HUDEP-2 (cell line): Measurements from ENCODE around the gene MSANTD2.

Experiments used
- DNase-seq, 76 experiments: peaks; one replicate each; lab custom pipeline; 2025; ENCODE audit not compliant: unreplicated experiment in 76 of 76; lab: John Stamatoyannopoulos, UW

MSANTD2 gene

DNA sequence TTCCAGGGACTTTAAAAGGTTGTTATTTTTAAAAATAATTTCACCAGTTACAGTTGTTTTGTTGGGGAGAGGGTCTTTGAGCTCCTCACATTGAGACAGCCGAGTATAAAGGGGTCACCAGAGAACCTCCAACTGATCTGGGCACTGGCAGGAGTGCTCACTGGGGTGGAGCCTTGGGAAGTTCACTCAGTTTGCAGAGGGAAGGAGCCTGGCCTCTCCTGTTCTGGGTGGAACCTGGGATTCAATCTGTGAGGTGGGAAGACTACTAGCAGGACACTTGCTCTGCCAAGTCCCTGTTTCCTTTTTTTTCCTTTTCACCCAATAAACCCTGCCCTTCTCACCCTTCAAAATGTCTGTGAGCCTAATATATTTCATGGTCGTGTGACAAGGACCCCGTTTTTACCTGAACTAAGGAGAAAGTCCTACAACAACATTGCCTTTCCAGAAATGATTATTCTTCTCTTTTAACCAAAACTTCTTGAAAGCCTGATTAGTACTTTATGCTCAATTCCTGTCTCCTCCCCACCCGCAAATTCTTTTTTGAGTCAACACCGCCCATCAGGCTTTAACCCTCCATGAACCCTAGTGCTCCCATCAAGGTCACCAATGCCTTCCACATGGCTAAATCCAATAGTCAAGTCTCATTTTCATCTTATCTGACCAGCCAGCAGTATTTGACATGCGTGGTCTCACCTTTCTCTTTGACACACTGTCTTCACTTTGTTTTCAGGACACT lies 22.0 kb upstream of the MSANTD2 start:
- DNase-seq, result no peak

DNA sequence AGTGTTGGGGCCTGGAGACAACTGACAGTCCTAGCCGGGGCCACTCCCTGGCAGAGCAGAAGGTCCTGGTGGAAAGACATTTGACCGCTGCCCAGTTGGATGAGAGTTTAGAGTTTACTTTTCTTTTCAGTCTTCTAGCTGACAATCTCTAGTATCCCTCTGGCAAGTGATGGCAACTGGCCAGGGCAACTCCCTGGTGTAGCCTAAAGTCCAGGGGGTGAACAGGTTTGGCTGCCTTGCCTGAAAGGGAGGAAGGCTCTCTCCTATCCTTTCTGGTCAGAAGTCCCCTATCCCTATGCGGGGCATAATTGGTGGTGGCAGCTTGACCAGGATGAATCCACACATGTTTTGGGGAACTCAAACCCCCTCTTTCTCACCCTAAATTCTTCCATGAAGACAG lies 16.8 kb upstream of the MSANTD2 start:
- DNase-seq, result peak in 4 of 76 experiments; percentile 4 to 13 (median 9)

DNA sequence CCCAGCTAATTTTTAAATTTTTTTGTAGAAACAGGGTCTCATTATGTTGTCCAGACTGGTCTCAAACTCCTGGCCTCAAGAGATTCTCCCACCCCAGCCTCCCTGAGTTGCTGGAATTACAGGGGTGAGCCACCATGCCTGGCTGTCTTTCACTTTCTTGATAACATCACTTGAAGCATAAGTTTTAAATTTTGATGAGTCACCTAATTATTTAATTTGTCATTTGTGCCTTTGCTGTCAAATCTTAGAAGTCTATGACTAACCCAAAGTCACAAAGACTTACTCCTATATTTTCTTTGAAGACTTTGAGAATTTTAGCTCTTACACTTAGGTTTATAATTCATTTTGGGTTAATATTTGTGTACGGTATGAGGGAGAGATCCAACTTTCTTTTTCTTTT lies 14.5 kb upstream of the MSANTD2 start:
- DNase-seq, result no peak

DNA sequence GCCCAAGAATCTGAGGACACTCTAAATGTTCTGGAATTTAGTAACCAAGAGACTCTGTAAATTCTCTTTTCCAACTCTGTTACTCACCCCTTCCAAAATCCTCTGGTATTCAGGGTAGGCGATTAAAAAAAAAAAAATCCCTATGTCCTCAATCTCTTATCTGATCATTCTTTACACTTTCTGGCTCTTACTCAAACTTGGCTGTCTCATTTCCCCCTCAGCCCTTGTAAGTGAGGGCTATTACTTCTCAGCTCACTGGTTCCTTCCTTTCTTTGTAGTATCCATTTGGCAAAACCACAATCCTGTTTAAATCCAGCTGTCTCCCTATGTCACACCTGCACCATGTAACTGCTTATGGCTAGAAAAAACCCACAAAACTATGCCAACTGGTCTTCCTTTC lies 12.7 kb upstream of the MSANTD2 start:
- DNase-seq, result no peak

DNA sequence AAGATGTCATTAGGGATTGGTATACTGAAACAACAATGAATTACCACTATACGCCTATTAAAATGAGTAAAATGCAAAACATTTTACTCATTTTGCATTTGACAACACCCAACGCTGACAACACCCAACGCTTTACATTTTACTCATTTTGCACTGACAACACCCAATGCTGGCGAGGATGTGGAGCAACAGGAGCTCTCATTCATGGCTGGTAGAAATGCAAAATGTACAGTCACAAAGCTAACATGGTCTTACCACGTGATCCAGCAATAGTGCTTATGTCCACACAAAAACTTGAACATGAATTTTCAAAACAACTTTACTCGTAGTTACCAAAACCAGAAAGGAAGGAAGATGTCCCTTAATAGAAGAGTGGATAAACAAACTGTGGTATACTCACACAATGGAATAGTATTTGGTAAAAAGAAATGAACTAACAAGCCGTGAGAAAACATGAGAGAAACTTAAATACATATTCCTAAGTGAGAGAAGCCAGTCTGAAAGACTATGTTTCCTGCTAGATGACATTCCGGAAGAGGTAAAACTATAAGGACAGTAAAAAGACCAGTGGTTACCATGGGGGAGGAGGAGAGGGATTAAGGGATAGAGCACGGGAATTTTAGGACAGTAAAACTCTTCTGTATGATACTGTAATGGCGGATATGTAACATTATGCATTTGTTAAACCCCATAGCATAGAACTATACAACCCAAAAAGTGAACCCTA lies 11.4 kb upstream of the MSANTD2 start:
- no peak for DNase-seq

DNA sequence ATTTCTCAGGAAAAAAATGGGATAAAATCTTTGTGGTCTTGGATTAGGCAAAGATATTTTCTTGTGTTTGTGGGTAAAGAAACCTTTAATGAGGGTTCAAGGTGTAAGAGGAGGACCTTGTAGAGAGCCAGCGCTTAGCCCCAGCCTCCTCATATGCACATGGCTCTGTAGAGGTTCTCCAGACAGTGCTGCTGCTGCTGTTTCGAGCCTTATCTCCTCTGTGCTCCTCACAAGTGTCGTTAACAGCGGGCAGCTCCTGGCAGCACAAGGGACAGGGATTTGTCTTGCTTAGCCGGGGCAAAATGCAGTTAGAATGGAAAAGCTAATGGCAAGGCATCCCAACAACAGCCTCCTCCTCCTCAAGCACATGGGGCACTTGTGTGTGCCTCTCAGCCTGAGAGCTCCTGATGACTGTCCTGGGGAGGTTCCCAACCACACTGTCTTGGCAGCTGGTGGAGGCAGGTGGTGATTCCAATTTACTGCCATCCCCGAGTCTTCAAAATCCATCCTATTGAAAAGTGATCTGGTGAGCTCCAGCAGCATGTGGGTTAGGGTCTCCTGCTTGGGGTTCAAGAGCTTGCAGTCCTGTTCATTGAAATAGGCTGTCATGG lies 7.6 kb upstream of the MSANTD2 start:
- peak in 1 of 76 experiments; percentile 14 for DNase-seq

DNA sequence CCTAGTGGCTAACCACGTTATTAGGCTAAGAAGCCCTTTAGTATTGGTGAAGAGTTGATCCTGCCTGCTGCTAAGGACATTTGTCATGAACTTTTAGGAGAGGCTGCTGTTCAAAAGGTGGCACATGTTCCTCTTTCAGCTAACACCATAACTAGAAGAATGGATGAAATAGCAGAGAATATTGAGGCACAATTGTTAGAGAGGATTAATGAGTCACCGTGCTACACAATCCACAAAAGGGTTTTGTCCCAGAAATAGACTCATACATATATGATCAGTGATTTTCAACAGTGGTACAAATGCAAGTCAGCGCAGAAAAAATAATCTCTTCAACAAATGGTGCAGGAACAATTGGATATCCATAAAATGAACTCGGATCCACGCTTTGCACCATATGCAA lies 7.0 kb upstream of the MSANTD2 start:
- no peak for DNase-seq

DNA sequence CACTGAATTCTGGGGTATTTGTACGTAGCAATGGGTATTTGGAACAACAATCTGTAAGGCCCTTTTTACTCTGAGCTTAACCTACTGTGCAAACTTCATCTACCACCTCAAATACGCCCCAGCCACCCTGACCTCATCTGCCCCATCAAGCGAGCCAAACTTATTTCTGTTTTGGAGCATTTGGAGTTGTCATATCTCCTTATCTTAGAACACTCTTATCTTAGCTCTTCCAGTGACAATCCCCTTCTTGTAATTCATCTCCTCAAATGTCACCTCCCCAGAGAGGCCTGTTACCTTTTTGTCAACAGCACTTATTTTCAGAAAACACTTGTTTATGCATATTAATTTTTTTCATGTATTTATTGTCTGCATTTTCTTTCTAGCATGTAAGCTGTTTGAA lies 4.7 kb upstream of the MSANTD2 start:
- peak in 8 of 76 experiments; percentile 1 to 41 (median 16) for DNase-seq

DNA sequence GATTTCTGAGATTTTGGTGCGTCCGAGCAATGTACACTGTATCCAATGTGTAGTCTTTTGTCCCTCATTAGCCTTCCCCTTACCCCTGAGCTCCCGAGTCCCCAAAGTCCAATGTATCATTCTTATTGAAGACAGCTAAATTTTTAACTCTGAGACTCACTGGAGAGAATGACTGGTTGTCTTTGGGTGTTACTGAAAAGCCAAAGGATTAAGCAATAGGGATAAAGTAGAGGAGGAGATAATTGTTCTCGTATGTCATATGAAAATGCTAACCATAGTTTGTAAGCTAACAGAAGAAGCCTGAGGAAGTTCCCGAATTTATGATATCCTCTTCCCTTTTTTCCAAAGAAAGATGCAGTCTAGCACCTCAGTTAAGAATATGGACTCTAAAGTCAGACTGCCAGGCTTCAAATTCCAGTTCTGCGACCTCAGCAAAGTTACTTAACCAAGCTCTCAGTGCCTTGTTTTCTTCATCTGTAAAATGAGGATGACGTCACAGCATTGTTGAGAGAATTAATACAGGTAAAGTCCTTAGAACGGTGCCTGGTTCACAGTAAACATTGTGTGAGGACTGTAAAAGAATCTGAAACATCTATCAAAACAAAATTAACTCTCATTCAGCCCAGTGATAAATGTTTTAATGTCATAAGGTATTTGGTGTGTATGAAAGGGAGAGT lies 1.6 kb upstream of the MSANTD2 start:
- DNase-seq, result no peak

DNA sequence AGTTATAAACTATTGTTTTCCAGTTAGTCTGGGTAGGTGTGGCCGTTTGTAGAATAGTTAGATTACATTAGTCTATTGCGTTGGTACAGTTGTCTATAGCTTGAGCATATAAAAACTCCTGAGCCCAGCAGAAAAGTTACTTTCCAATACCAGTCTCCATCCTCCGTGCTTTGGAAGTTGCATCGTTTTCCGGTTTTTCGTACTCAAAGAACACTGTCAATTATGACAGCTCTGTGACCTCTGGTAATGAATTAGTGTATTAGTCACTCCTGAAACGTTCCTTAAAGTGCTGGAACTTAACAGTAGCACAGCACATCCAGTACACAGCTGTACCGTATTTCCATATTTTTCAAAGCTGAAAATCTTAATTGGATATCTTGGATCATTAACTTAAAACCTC lies 808 bp upstream of the MSANTD2 start:
- DNase-seq, result no peak

DNA sequence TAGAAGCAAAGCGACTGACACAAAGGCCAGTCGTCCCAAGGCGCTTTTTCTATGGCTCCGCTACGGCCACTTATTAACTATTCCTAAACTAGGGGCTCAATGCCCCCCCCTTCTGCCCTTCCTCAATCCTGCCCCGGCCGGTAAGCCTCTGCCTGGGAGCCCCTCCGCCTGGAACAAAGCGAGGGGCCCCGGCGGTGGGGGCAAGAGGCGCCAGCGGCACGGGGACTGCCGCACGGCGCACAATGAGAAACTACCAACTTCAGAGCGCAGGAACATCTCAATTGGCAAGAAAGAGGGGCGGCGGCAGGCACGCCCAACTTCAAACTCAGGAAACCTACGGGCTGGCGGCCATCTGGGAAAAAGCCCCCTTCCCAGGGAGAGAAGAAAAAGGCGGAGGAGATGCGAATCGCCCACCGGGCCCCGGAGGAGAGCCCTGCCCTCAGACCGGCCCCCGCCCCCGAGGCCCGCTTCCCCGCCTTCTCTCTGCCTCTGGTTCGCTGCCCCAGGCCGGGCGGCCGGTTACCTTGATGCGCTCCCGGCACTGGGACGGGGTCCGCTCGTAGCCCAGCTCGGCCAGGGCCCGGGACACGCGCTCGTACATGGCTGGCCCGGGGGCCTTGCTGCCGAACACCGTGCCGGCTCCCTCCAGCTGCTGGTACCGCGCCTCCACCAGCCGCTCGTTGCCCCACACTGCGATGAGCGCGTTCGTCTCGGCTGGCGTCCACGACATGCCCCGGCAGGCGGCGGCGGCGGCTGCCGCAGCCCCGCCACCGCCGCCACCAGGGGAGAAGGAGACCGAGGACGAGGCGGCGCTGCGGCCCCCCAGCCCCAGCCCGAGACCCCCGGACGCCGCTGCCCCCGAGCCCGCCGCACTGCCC lies 619 bp downstream of the MSANTD2 start:
- peak in 16 of 76 experiments; percentile 4 to 38 (median 14) for DNase-seq

DNA sequence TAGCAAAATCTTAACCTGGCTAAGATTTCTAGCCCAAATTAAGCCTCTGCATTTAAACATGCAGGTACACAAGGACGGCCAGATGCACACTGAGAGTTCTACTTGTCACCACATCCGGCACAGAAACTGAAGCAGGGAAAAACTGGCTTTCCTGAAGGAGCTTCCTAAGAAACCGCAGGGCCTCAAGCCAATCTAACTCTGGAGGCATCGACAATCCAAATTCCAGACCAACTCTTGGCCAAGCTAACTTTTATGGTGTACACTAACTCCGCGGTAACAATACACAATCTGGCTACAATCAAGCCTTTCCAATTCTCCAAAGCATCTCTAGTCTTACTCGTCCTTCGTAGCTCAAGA lies 1.2 kb downstream of the MSANTD2 start:
- DNase-seq, result no peak

DNA sequence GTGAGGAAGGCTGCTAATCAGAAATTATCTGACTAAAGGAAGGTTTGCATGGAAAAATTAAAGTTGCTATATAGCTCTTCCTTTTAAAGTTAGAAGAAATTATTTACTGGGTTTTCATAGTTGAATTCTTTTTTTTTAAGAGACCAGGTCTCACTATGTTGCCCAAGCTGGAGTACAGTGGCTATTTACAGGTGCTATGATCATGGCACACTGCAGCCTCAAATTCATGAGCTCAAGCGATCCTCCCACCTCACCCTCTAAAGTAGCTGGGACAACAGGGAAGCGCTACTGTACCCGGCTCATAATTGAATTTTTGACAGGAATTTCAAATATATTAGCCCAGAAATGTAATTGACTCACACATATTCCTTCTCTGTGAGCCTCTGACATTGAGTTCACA lies 3.9 kb downstream of the MSANTD2 start:
- no peak for DNase-seq

DNA sequence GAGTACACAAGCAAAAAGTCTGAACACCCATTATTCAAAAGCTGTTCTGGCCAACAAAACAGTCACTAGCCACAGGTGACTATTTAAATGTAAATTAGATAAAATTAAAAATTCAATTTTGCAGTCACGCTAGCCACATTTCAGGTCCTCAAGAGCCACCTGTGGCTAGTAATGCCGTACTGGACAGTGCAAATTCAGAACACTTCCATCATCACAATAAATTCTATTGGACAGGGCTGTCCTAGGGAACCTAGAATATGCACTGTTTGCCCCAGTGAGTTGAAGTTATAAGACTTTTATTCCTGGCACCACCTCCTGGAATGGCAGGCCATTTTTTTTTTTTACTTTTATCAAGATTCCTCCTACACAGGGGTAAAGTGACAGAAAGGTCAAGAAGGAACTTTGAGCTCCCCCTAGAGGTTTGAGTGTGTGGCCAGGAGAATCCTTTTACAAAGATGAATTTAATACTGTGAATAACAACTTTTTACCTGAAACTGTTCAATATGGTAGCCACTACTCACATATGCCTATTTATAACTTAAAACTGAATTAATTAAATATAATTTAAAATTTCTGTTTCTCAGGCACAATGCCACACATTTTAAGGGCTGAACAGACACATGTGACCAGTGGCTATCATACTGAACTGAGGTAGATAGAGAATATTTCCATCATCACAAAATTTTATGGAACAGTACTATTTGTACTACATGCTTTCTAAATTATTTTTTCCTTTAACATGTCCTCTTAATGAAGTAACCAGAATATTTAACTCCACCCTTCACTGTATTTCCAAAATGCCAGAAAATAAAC lies 6.5 kb downstream of the MSANTD2 start:
- DNase-seq, result peak in 33 of 76 experiments; percentile 14 to 73 (median 47)

DNA sequence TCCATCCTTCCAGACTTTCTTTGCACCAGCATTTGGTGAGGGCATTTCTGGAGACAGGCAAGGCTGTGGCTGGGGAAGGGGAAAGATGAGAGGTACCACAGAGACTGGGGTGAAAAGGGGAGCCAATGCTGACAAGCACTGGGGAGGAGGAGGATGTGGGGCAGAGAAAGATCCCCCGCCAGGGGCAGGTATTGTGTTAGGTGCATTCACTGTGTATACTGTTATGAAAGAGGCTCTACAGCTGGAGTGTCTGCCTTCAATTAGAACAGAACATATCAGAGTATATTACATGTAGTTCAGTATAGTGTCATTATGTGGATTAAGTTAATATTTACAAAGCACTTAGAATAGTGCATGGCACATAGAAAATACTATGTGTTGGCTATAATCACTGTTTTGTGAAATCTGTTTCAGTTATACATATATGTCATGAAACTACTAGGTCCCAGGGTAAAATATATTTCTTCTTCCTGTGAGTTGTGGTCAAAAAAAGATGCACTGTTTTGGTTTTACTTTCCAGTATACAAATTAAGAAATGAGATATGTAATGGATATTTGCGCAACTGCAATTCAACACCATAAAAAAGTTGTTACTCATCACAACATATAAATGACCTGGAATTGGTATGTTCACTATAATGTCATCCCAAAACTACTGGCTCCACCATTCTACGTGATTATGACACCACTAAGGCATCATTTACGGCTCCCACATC lies 8.4 kb downstream of the MSANTD2 start:
- DNase-seq, result no peak

DNA sequence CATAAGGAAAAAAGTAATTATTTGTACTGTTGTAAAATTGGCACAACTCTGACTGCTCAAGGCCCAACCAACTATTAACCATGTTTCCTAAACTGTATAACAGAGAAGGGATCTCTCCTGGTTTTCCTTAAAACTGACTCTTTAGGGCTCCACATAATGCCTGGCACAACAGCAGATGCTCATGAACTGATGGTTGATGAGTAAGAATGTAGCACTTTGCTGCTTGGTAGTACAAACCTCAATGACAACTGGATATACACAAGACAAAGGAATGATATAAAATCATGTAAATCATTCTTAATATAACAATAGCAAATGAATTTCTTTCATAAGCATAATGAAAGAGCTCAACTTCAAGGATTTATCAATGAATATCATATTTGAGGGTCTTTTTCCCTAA lies 11.7 kb downstream of the MSANTD2 start:
- DNase-seq, result no peak

DNA sequence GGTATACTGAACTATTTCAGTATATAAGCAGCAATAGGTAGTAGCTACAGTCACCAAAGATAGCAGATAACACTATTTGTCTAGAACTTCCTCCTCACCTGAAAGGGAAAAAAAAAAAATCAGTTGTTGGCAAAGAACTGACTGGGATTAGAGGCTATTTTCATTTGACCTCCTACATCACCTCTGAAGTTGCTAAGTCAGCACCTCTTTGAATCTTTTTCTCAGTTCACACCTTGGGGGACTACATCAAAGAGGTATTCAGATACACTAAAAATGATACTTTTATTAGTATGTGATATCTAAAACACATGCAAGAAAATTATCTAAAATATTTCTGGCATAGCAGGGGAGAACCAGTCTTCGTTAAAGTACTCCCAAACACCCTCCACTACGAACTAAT lies 16.2 kb downstream of the MSANTD2 start:
- no peak for DNase-seq

DNA sequence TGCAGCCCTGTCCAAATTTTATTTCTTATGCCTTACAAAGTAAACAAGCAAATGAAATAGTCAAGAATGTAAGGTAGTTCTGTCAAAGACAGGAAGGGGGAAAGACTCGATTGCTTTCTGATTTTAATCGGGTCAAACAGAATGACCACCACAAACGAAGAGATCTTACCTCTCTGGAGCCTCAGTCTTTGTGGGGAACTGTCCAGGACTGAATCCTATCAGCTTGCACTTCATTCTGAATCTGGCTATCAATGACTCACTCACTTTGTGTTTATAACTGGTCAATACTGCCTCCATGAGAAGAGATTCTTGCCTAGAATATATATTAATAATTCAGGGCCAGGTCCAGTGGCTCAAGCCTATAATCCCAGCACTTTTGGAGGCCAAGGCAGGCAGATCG lies 17.2 kb downstream of the MSANTD2 start:
- no peak for DNase-seq

DNA sequence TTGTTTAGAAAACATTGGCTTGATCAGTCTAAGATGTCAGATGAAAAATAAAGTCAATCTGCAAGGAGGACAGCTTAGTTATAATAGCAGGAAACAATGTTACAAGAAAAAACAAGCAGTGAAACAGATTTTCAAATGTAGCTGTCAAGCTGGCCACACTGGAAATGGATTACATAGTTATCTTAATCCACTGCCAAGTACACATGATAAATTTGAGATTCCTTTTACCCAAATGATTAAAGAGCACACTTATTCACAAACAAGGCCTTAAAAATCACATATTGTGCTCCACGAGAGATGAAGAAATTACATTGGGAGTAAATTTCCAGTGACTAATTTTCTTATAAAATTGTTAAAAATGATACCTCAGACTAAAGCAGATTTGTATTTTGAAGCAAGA lies 20.6 kb downstream of the MSANTD2 start:
- DNase-seq, result no peak
